Heart left ventricle (tissue), 13 donors: ENCODE measurements around the gene GPR37.

Experiments
- CTCF ChIP-seq, 12 donors: fragments of 200-600 bp; sonication (generic) in 4 of 12; IDR thresholded peaks; one replicate each; pipeline versions ENCODE4 v1.5.0 to v1.8.0; 2018 to 2022; ENCODE audit warnings: antibody characterized with exemption in 12 of 12, mild to moderate bottlenecking in 5 of 12
- POLR2A ChIP-seq, 2 donors: fragments of 450-650 bp; IDR thresholded peaks; one replicate each; pipeline ENCODE4 v1.6.1; 2017; ENCODE audit warnings: antibody characterized with exemption in 2 of 2, mild to moderate bottlenecking in 2 of 2, moderate library complexity in 2 of 2
- donor health status: ischemic (EF 13 %, LVEDD 7.1; RV severe dilation, severe dysfunction).
- donor health status: DM: no; HTN: yes; CAD: no.
- donor health status: DM: no; HTN: no; CAD: no.
- donor health status: ischemic (EF 25% LVEDD 6.9; RV normal size, moderate dysfunction).
- donor health status: ischemic (EF 25% LVEDD 5.7; RV mildly dilated, moderate dysfunction).
- donor health status: ischemic (EF 35%, LVEDD 5.7; RV mildly dilated, moderate dysfunction).
- donor health status: nonischemic (EF 11% LVEDD 7.7; RV severe dilation, severe dysfunction).
- donor health status: DM: yes; HTN: yes; CAD: no.
- donor health status: PGD.
- donor health status: ischemic (EF 29% LVEDD 5.4; RV normal size, mild dysfunction).
- donor health status: nonischemic (EF 23%, LVEDD 6.1; RV moderate dilation, normal function).

GRCh38 chr7:124790645-124791044 lies 25.1 kb upstream of the GPR37 start:
- TF ChIP-seq CTCF (IDR thresholded peaks at IDR 0.05): no peak
- no peak for TF ChIP-seq POLR2A (IDR thresholded peaks at IDR 0.05)
